WTC11 (cell line): ENCODE measurements around the gene COL13A1.

Experiments used
- ETV6 ChIP-seq: sonication (generic); formaldehyde crosslinking; IDR thresholded peaks from 2 replicates; pipeline ENCODE4 v1.8.1; 2022; ENCODE audit warnings: mild to moderate bottlenecking, missing genetic modification reagents
- JUN ChIP-seq: sonication (generic); formaldehyde crosslinking; IDR thresholded peaks from 2 replicates; pipeline ENCODE4 v1.8.0; 2023; ENCODE audit warnings: mild to moderate bottlenecking, missing genetic modification reagents
- NFYB ChIP-seq: sonication (generic); formaldehyde crosslinking; conservative IDR thresholded peaks from 2 replicates; pipeline ENCODE4 v1.8.0; 2022; ENCODE audit warnings: low read depth, missing genetic modification reagents
- NR3C1 ChIP-seq: sonication (generic); formaldehyde crosslinking; conservative IDR thresholded peaks from 2 replicates; pipeline ENCODE4 v1.8.1; 2023; ENCODE audit warnings: low read depth, mild to moderate bottlenecking, missing genetic modification reagents
- TF ChIP-seq, protein P1 (sequence below): fragments of 200-600 bp; IDR thresholded peaks from 2 replicates; pipeline ENCODE4 v1.8.0; 2022; ENCODE audit warnings: antibody characterized with exemption
- TF ChIP-seq, protein P2 (sequence below): sonication (generic); formaldehyde crosslinking; IDR thresholded peaks from 2 replicates; pipeline ENCODE4 v1.8.1; 2023; ENCODE audit warnings: mild to moderate bottlenecking, missing genetic modification reagents, moderate library complexity
- TF ChIP-seq, protein P3 (sequence below): sonication (generic); formaldehyde crosslinking; IDR thresholded peaks from 2 replicates; pipeline ENCODE4 v1.8.0; 2022; ENCODE audit warnings: mild to moderate bottlenecking, missing genetic modification reagents
- TF ChIP-seq, protein P4 (sequence below): sonication (generic); formaldehyde crosslinking; IDR thresholded peaks from 2 replicates; pipeline ENCODE4 v1.8.1; 2023; ENCODE audit warnings: mild to moderate bottlenecking, moderate library complexity, missing genetic modification reagents
- TF ChIP-seq, protein P5 (sequence below): sonication (generic); formaldehyde crosslinking; conservative IDR thresholded peaks from 2 replicates; pipeline ENCODE4 v1.8.1; 2023; ENCODE audit warnings: mild to moderate bottlenecking, low read depth, missing genetic modification reagents, moderate library complexity

DNA sequence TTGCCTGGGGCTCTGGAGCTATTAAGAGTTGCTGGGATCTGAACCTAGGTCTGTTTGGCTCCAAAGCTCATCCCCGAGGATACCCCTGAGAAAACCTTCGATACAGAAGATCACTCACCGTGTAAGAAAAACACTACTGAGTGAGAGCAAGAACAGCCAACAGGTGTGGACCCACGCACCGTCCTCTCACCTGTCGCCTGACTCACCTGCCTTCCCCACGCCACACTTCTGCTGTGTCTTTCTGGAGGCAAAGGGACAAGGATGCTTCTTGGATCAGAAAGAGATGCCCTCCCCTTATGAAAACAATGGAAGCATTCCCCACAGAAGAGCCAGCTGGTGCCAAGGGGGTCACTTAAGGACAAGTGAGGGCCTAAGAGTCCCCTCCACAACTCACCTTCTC, 46.7 kb downstream of the COL13A1 start:
- TF ChIP-seq, protein P1, sequence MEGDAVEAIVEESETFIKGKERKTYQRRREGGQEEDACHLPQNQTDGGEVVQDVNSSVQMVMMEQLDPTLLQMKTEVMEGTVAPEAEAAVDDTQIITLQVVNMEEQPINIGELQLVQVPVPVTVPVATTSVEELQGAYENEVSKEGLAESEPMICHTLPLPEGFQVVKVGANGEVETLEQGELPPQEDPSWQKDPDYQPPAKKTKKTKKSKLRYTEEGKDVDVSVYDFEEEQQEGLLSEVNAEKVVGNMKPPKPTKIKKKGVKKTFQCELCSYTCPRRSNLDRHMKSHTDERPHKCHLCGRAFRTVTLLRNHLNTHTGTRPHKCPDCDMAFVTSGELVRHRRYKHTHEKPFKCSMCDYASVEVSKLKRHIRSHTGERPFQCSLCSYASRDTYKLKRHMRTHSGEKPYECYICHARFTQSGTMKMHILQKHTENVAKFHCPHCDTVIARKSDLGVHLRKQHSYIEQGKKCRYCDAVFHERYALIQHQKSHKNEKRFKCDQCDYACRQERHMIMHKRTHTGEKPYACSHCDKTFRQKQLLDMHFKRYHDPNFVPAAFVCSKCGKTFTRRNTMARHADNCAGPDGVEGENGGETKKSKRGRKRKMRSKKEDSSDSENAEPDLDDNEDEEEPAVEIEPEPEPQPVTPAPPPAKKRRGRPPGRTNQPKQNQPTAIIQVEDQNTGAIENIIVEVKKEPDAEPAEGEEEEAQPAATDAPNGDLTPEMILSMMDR, result no peak
- TF ChIP-seq, protein P2, sequence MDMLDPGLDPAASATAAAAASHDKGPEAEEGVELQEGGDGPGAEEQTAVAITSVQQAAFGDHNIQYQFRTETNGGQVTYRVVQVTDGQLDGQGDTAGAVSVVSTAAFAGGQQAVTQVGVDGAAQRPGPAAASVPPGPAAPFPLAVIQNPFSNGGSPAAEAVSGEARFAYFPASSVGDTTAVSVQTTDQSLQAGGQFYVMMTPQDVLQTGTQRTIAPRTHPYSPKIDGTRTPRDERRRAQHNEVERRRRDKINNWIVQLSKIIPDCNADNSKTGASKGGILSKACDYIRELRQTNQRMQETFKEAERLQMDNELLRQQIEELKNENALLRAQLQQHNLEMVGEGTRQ, result no peak
- TF ChIP-seq JUN (CRISPR knock-in tag), result no peak
- TF ChIP-seq, protein P3, sequence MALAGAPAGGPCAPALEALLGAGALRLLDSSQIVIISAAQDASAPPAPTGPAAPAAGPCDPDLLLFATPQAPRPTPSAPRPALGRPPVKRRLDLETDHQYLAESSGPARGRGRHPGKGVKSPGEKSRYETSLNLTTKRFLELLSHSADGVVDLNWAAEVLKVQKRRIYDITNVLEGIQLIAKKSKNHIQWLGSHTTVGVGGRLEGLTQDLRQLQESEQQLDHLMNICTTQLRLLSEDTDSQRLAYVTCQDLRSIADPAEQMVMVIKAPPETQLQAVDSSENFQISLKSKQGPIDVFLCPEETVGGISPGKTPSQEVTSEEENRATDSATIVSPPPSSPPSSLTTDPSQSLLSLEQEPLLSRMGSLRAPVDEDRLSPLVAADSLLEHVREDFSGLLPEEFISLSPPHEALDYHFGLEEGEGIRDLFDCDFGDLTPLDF (CRISPR knock-in tag), result no peak
- TF ChIP-seq, protein P4, sequence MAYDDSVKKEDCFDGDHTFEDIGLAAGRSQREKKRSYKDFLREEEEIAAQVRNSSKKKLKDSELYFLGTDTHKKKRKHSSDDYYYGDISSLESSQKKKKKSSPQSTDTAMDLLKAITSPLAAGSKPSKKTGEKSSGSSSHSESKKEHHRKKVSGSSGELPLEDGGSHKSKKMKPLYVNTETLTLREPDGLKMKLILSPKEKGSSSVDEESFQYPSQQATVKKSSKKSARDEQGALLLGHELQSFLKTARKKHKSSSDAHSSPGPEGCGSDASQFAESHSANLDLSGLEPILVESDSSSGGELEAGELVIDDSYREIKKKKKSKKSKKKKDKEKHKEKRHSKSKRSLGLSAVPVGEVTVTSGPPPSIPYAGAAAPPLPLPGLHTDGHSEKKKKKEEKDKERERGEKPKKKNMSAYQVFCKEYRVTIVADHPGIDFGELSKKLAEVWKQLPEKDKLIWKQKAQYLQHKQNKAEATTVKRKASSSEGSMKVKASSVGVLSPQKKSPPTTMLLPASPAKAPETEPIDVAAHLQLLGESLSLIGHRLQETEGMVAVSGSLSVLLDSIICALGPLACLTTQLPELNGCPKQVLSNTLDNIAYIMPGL (CRISPR knock-in tag), result no peak
- TF ChIP-seq, protein P5, sequence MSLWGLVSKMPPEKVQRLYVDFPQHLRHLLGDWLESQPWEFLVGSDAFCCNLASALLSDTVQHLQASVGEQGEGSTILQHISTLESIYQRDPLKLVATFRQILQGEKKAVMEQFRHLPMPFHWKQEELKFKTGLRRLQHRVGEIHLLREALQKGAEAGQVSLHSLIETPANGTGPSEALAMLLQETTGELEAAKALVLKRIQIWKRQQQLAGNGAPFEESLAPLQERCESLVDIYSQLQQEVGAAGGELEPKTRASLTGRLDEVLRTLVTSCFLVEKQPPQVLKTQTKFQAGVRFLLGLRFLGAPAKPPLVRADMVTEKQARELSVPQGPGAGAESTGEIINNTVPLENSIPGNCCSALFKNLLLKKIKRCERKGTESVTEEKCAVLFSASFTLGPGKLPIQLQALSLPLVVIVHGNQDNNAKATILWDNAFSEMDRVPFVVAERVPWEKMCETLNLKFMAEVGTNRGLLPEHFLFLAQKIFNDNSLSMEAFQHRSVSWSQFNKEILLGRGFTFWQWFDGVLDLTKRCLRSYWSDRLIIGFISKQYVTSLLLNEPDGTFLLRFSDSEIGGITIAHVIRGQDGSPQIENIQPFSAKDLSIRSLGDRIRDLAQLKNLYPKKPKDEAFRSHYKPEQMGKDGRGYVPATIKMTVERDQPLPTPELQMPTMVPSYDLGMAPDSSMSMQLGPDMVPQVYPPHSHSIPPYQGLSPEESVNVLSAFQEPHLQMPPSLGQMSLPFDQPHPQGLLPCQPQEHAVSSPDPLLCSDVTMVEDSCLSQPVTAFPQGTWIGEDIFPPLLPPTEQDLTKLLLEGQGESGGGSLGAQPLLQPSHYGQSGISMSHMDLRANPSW, result no peak
- TF ChIP-seq NR3C1 (CRISPR knock-in tag), result no peak
- TF ChIP-seq NFYB (CRISPR knock-in tag), result no peak
- no peak for TF ChIP-seq ETV6
